CD4-positive, alpha-beta T cell treated with Interleukin-10 for 1 hour (primary cell): ENCODE data around the gene ZNF512.
A peak's percentile ranks its signal among the peaks of the same experiment; 100 is the strongest.
"Not testable (repeated sequence)": the region's sequence is repeated elsewhere in the genome, so short reads cannot be mapped to it uniquely, and the experiment has no call there.

Experiments
- DNase-seq: peaks from one replicate; pipeline ENCODE4 v3.0.0-alpha.2; 2020

The ZNF512 gene, protein sequence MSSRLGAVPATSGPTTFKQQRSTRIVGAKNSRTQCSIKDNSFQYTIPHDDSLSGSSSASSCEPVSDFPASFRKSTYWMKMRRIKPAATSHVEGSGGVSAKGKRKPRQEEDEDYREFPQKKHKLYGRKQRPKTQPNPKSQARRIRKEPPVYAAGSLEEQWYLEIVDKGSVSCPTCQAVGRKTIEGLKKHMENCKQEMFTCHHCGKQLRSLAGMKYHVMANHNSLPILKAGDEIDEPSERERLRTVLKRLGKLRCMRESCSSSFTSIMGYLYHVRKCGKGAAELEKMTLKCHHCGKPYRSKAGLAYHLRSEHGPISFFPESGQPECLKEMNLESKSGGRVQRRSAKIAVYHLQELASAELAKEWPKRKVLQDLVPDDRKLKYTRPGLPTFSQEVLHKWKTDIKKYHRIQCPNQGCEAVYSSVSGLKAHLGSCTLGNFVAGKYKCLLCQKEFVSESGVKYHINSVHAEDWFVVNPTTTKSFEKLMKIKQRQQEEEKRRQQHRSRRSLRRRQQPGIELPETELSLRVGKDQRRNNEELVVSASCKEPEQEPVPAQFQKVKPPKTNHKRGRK

GRCh38 chr2:27582695-27583389, at the start of gene ZNF512:
Gene ZNF512, plus strand, starts transcription at chr2:27583042. Its CDS starts 71 bp downstream, at chr2:27583113.
- DNase-seq = peak; percentile 88

GRCh38 chr2:27537287-27537686, 45.6 kb upstream of the ZNF512 start:
- no peak for DNase-seq

DNA sequence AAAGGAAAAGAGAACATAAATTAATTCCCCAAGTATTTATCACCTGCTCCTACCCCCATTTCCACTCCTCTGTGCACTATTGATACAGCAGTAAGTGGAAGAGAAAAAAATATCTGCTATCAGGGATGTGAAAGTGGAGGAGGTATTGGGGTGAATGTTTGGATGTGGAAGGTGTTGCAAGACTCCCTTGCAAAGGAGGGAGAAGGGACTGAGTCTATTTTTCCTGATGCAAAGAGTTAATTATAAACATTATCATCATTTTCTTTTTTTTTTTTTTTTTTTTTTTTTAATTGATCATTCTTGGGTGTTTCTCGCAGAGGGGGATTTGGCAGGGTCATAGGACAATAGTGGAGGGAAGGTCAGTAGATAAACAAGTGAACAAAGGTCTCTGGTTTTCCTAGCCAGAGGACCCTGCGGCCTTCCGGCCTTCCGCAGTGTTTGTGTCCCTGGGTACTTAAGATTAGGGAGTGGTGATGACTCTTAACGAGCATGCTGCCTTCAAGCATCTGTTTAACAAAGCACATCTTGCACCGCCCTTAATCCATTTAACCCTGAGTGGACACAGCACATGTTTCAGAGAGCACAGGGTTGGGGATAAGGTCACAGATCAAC, 43.9 kb upstream of the ZNF512 start:
- not testable (repeated sequence) for DNase-seq

- DNase-seq = not testable (repeated sequence)
Observed at GRCh38 chr2:27539649-27540048, 43.2 kb upstream of the ZNF512 start.

GRCh38 chr2:27544143-27544821, 38.6 kb upstream of the ZNF512 start:
- no peak for DNase-seq

DNA sequence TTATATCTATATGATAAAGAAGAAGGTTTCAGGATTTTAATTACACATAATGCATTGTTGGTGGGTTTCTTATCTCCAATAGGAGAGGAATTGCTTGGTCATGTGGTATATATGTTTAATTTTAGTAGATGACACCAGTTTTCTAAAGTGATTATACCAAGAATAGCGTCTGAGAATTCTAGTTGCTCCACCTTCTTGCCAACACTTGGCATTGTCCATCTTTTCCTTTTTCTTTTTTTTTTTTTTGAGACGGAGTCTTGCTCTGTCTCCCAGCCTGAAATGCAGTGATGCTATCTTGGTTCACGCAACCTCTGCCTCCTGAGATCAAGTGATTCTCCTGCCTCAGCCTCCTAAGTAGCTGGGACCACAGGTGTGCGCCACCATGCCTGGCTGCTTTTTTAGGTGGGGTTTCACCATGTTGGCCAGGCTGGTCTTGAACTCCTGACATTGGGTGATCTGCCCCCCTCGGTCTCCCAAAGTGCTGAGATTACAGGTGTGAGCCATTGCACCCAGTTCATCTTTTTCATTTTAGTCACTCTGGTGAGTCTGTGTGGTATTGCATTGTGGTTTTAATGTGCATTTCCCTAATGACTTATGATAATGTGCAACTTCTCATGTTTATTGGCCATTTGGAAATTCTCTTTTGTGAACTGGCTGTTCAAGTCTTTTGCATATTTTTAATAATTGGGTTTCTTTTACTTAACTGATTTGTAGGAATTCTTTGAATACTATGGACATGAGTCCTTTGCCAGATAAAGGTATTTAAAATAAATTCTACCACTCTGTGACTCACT, 37.3 kb upstream of the ZNF512 start:
- no peak for DNase-seq

GRCh38 chr2:27549303-27549702, 33.5 kb upstream of the ZNF512 start:
- no peak for DNase-seq

- DNase-seq = no peak
Observed at GRCh38 chr2:27551514-27551913, 31.3 kb upstream of the ZNF512 start.

DNA sequence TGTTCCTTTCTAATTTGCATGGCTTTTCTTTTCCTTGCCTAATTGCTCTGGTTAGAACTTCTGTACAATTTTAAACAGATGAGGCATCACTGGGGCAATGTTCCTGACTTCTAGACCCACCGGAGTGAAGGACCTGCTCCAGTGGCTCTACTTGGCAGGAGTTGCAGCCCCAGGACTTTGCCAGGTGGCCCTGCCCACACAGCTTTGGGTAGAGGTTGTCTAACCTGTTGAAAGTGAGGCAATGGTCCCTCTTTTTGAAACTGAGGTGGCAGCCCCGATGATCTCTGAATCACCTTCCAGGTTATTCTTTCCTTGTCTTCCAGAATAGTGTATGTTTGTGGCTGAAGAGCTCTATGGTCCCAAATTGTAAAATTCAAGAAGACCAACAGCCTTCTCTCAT, 29.9 kb upstream of the ZNF512 start:
- no peak for DNase-seq

DNA sequence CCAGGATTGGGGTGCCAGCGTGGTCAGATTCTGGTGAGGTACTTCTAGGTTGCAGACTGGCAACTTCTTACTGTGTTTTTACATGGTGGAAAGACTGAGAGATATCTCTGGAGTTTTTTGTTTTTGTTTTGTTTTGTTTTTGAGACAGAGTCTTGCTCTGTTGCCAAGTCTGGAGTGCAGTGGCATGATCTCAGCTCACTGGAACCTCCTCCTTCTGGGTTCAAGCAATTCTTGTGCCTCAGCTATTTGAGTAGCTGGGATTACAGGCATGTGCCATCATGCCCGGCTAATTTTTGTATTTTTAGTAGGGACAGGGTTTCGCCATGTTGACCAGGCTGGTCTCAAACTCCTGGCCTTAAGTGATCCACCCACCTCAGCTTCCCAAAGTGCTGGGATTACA, 28.4 kb upstream of the ZNF512 start:
- DNase-seq = not testable (repeated sequence)

GRCh38 chr2:27559228-27559627, 23.6 kb upstream of the ZNF512 start:
- DNase-seq = no peak

DNA sequence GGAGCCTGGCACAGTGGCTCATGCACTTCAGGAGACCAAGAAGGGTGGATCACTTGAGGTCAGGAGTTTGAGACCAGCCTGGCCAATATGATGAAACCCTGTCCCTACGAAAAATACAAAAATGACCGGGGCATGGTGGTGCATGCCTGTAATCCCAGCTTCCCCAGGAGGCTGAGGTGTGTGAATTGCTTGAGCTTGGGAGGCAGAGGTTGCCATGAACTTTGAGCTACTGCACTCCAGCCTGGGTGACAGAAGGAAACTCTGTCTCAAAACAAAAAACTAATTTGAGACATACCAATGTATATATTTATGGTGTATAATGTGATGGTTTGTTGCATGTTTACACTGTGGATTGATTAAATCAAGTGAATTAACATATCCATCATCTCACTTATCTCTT, 21.8 kb upstream of the ZNF512 start:
- DNase-seq = no peak

GRCh38 chr2:27566628-27567027, 16.2 kb upstream of the ZNF512 start:
- no peak for DNase-seq

GRCh38 chr2:27569398-27569797, 13.4 kb upstream of the ZNF512 start:
- no peak for DNase-seq

GRCh38 chr2:27571197-27571596, 11.6 kb upstream of the ZNF512 start:
- no peak for DNase-seq

- no peak for DNase-seq
Observed at GRCh38 chr2:27571681-27572080, 11.2 kb upstream of the ZNF512 start.

GRCh38 chr2:27572439-27572838, 10.4 kb upstream of the ZNF512 start:
- DNase-seq = peak; percentile 18

DNA sequence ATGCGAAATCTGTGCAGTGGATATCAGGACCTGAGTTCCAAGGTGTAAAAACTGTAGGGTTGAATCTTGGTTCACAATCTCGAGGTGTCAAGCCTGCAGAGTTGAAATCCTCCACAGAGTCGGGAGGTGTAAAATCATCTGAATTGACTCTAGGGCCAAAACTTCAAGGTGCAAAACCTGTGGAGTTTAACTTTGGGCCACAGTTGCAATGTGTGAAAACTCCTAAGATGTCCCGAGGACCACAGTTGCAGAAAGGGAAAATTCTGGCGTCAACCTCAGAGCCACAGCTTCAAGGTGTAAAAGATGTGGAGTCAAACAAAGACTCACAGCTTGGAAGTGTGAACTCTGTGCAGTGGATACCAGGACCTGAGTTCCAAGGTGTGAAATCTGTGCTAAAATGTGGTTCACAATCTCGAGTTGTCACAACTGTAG, 9.8 kb upstream of the ZNF512 start:
- DNase-seq = peak; percentile 11

- no peak for DNase-seq
Observed at GRCh38 chr2:27573452-27573851, 9.4 kb upstream of the ZNF512 start.

GRCh38 chr2:27581417-27582128, 1.3 kb upstream of the ZNF512 start:
- DNase-seq = no peak

GRCh38 chr2:27582129-27582694, 630 bp upstream of the ZNF512 start:
- DNase-seq = no peak
